Measurements from ENCODE around the gene MAP4K2. TPM values are rescaled to one million over a fixed set of nuclear protein-coding genes. Genes with fewer than 3 reads are reported as not detected.
"Not testable (repeated sequence)": the region's sequence is repeated elsewhere in the genome, so short reads cannot be mapped to it uniquely, and the experiment has no call there.

Gene MAP4K2
- total RNA-seq, 1 experiment from 2014 or later = 46.5 TPM

GRCh38 chr11:64823568-64824119 lies 20.6 kb upstream of the MAP4K2 start:
- Histone ChIP-seq H3K4me3 (ENCODE audit: low read depth, low read length, poor library complexity, severe bottlenecking) (no peak overlapping the region), H3K27ac (ENCODE audit: low read depth, low read length, poor library complexity, severe bottlenecking) (no peak overlapping the region), H3K27me3 (replicated peaks; ENCODE audit: insufficient read depth, low read depth, low read length, poor library complexity) (no peaks in the 10 kb centered on the region), H3K9me3 (ENCODE audit: low read depth, low read length, poor library complexity, severe bottlenecking) (no peaks in the 10 kb centered on the region), H3K4me1 (ENCODE audit: insufficient read depth, low read length, poor library complexity, severe bottlenecking) (no peaks in the 10 kb centered on the region), H3K36me3 (ENCODE audit: insufficient read depth, low read length, poor library complexity, severe bottlenecking) (no peaks in the 10 kb centered on the region)
- DNase-seq (ENCODE audit: low spot score) = no peak
- no TSS peak for BruUV-seq (replicated peaks)
- POLR2A ChIA-PET (ENCODE audit: low non-redundant PET) = no interaction called here
- CTCF ChIA-PET = no interaction called here
- TF ChIP-seq EZH2 (IDR thresholded peaks at IDR 0.05; ENCODE audit: borderline replicate concordance, low read depth, low read length, poor library complexity, severe bottlenecking) (no peak), CTCF (conservative IDR thresholded peaks at IDR 0.05; ENCODE audit: low read depth, low read length) (no peak)
- intact Hi-C loops (cut with micrococcal nuclease; ENCODE audit: unreplicated experiment) = no loop called here

GRCh38 chr11:64817476-64817875 lies 14.5 kb upstream of the MAP4K2 start:
- intact Hi-C loops (cut with micrococcal nuclease; ENCODE audit: unreplicated experiment) = no loop called here
- DNase-seq (ENCODE audit: low spot score) = no peak
- Histone ChIP-seq H3K4me3 (ENCODE audit: low read depth, low read length, poor library complexity, severe bottlenecking) (no peak overlapping the region), H3K27me3 (replicated peaks; ENCODE audit: insufficient read depth, low read depth, low read length, poor library complexity) (no peaks in the 10 kb centered on the region), H3K36me3 (ENCODE audit: insufficient read depth, low read length, poor library complexity, severe bottlenecking) (no peaks in the 10 kb centered on the region), H3K27ac (ENCODE audit: low read depth, low read length, poor library complexity, severe bottlenecking) (no peak overlapping the region), H3K4me1 (ENCODE audit: insufficient read depth, low read length, poor library complexity, severe bottlenecking) (no peaks in the 10 kb centered on the region), H3K9me3 (ENCODE audit: low read depth, low read length, poor library complexity, severe bottlenecking) (no peaks in the 10 kb centered on the region)
- no peak for TF ChIP-seq CTCF (conservative IDR thresholded peaks at IDR 0.05; ENCODE audit: low read depth, low read length)
- TF ChIP-seq EZH2 (IDR thresholded peaks at IDR 0.05; ENCODE audit: borderline replicate concordance, low read depth, low read length, poor library complexity, severe bottlenecking) = no peak
- POLR2A ChIA-PET (ENCODE audit: low non-redundant PET) = no interaction called here
- CTCF ChIA-PET = no interaction called here
- BruUV-seq (replicated peaks) = no TSS peak

- POLR2A ChIA-PET (ENCODE audit: low non-redundant PET); H3K4me3 ChIP-seq (ENCODE audit: low read depth, low read length, poor library complexity, severe bottlenecking); H3K36me3 ChIP-seq (ENCODE audit: insufficient read depth, low read length, poor library complexity, severe bottlenecking); H3K27ac ChIP-seq (ENCODE audit: low read depth, low read length, poor library complexity, severe bottlenecking); H3K27me3 ChIP-seq (replicated peaks; ENCODE audit: insufficient read depth, low read depth, low read length, poor library complexity); H3K4me1 ChIP-seq (ENCODE audit: insufficient read depth, low read length, poor library complexity, severe bottlenecking); DNase-seq (ENCODE audit: low spot score); BruUV-seq (replicated peaks); H3K9me3 ChIP-seq (ENCODE audit: low read depth, low read length, poor library complexity, severe bottlenecking); CTCF ChIA-PET; intact Hi-C loops (cut with micrococcal nuclease; ENCODE audit: unreplicated experiment): not testable (repeated sequence)
Observed at GRCh38 chr11:64815433-64815832, 12.4 kb upstream of the MAP4K2 start.

- Histone ChIP-seq H3K27me3 (replicated peaks; ENCODE audit: insufficient read depth, low read depth, low read length, poor library complexity) (no peaks in the 10 kb centered on the region), H3K36me3 (ENCODE audit: insufficient read depth, low read length, poor library complexity, severe bottlenecking) (no peaks in the 10 kb centered on the region), H3K9me3 (ENCODE audit: low read depth, low read length, poor library complexity, severe bottlenecking) (no peaks in the 10 kb centered on the region), H3K4me1 (ENCODE audit: insufficient read depth, low read length, poor library complexity, severe bottlenecking) (no peaks in the 10 kb centered on the region), H3K4me3 (ENCODE audit: low read depth, low read length, poor library complexity, severe bottlenecking) (no peak overlapping the region), H3K27ac (ENCODE audit: low read depth, low read length, poor library complexity, severe bottlenecking) (no peak overlapping the region)
- no peak for TF ChIP-seq CTCF (conservative IDR thresholded peaks at IDR 0.05; ENCODE audit: low read depth, low read length)
- TF ChIP-seq EZH2 (IDR thresholded peaks at IDR 0.05; ENCODE audit: borderline replicate concordance, low read depth, low read length, poor library complexity, severe bottlenecking) = no peak
- intact Hi-C loops (cut with micrococcal nuclease; ENCODE audit: unreplicated experiment) = no loop called here
- BruUV-seq (replicated peaks) = no TSS peak
- no peak for DNase-seq (ENCODE audit: low spot score)
- CTCF ChIA-PET = no interaction called here
- POLR2A ChIA-PET (ENCODE audit: low non-redundant PET) = no interaction called here
Observed at GRCh38 chr11:64814712-64815187, 11.7 kb upstream of the MAP4K2 start.
